Stomach (tissue), 9 donors: ENCODE measurements around the gene USP32. TPM values are rescaled to one million over a fixed set of nuclear protein-coding genes. Genes with fewer than 3 reads are reported as not detected.
A peak's percentile ranks its signal among the peaks of the same experiment; 100 is the strongest.

Experiments used
- DNase-seq, 2 donors: peaks; one replicate each; pipeline versions ENCODE4 v3.0.0 to v3.0.0-alpha.2; 2013 to 2019
- H3K27ac ChIP-seq, 5 donors: fragments of 200-600 bp in 4 of 5; sonication (generic) in 4 of 5; one replicate each; pipeline ENCODE4 v1.5.1; 2013 to 2019; ENCODE audit warnings: mild to moderate bottlenecking in 1 of 5, moderate library complexity in 1 of 5
- H3K27me3 ChIP-seq, 3 donors: fragments of 200-600 bp; sonication (generic); one replicate each; pipeline ENCODE4 v1.5.1; 2017 to 2019; ENCODE audit warnings: mixed run types in 1 of 3
- H3K36me3 ChIP-seq, 4 donors: fragments of 200-600 bp; sonication (generic); 1 replicate in 3 of 4; 2 replicates in 1 of 4; pipeline ENCODE4 v1.5.1; 2016 to 2019
- H3K4me1 ChIP-seq, 4 donors: fragments of 200-600 bp; sonication (generic); one replicate each; pipeline ENCODE4 v1.5.1; 2016 to 2019
- H3K4me3 ChIP-seq, 4 donors: fragments of 200-600 bp; sonication (generic) in 3 of 4; one replicate each; pipeline ENCODE4 v1.5.1; 2016 to 2019; ENCODE audit warnings: mild to moderate bottlenecking in 1 of 4
- H3K9me3 ChIP-seq, 4 donors: fragments of 200-600 bp; sonication (generic); one replicate each; pipeline ENCODE4 v1.5.1; 2016 to 2019
- EP300 ChIP-seq: sonication (generic); formaldehyde crosslinking; IDR thresholded peaks from one replicate; pipeline ENCODE4 v1.6.1; 2017; ENCODE audit warnings: antibody characterized with exemption
- POLR2A ChIP-seq, 4 donors: fragments of 450-650 bp; IDR thresholded peaks; one replicate each; pipeline ENCODE4 v1.6.1; 2016; ENCODE audit warnings: antibody characterized with exemption in 4 of 4, control low read depth in 2 of 4, mild to moderate bottlenecking in 1 of 4, moderate library complexity in 1 of 4
- POLR2AphosphoS5 ChIP-seq, 3 donors: sonication (generic); formaldehyde crosslinking; IDR thresholded peaks; one replicate each; pipeline ENCODE4 v1.6.1; 2016; ENCODE audit warnings: antibody characterized with exemption in 3 of 3
- WGBS, 5 donors: extraction: QIAGEN DNeasy Blood & Tissue Kit in 3 of 5; methylation state at CpG; one replicate each; pipeline versions ENCODE4 v1.1.5 to v1.1.7; 2013 to 2018; 5-methylcytosine and 5-hydroxymethylcytosine counted together
- intact Hi-C: fragments of 100-400 bp; cut with DNase I; formaldehyde crosslinking; loops from one replicate; pipeline ENCODE4 v1.15.1; 2023; ENCODE audit warnings: low total_unique reads
- polyA plus RNA-seq, 3 donors: library from polyadenylated mRNA; stranded (reverse); fragments of 200-250 nt; gene quantifications; one replicate each; pipeline ENCODE4 v1.2.3, GENCODE V29; 2013
- total RNA-seq, 5 donors: library from RNA; depleted of rRNA; stranded (reverse); fragments of >200 nt; gene quantifications; one replicate each; pipeline versions ENCODE4 v1.1.0 to v1.2.3, GENCODE V29; 2014 to 2016
- TF ChIP-seq, protein P1 (sequence below), 7 experiments: fragments of 450-650 bp in 4 of 7; fragments of 200-600 bp in 3 of 7; sonication (generic) in 3 of 7; IDR thresholded peaks; one replicate each; pipeline ENCODE4 v1.5.1; 2016 to 2019; ENCODE audit warnings: antibody characterized with exemption in 7 of 7, control low read depth in 2 of 7, mild to moderate bottlenecking in 1 of 7
- donor health status: healthy with polysubstance abuse.
- donor health status: Bipolar disorder and iron deficiency.
- donor health status: healthy.

USP32 gene
- total and polyA plus RNA-seq, 8 donors: 7.5 to 70.9 (median 16.0) TPM

GRCh38 chr17:60167065-60167741, 224.7 kb downstream of the USP32 start:
- no peaks in the 10 kb centered on the region for H3K9me3 ChIP-seq
- DNase-seq: peak; percentile 51 to 82
- no peaks in the 10 kb centered on the region for H3K27me3 ChIP-seq
- H3K4me1 ChIP-seq: peaks cover 32 to 86% (median 60%) of the 10 kb centered on the region in 4 donors
- no peaks in the 10 kb centered on the region for H3K36me3 ChIP-seq
- TF ChIP-seq, protein P1, sequence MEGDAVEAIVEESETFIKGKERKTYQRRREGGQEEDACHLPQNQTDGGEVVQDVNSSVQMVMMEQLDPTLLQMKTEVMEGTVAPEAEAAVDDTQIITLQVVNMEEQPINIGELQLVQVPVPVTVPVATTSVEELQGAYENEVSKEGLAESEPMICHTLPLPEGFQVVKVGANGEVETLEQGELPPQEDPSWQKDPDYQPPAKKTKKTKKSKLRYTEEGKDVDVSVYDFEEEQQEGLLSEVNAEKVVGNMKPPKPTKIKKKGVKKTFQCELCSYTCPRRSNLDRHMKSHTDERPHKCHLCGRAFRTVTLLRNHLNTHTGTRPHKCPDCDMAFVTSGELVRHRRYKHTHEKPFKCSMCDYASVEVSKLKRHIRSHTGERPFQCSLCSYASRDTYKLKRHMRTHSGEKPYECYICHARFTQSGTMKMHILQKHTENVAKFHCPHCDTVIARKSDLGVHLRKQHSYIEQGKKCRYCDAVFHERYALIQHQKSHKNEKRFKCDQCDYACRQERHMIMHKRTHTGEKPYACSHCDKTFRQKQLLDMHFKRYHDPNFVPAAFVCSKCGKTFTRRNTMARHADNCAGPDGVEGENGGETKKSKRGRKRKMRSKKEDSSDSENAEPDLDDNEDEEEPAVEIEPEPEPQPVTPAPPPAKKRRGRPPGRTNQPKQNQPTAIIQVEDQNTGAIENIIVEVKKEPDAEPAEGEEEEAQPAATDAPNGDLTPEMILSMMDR (IDR thresholded peaks at IDR 0.05): peak in 1 of 7 experiments; percentile 4
- TF ChIP-seq POLR2AphosphoS5 (IDR thresholded peaks at IDR 0.05) (peak in 2 of 3 donors; percentile 59 to 72), EP300 (no peak), POLR2A (IDR thresholded peaks at IDR 0.05) (no peak)
- H3K4me3 ChIP-seq: no peak overlapping the region
- H3K27ac ChIP-seq: peak overlapping the region; percentile 9 to 78 (median 52)
- intact Hi-C loops: no loop called here
- WGBS, 5 donors: 25 to 46% (median 35%) methylated on average over 11 of the region's 11 CpGs

DNA sequence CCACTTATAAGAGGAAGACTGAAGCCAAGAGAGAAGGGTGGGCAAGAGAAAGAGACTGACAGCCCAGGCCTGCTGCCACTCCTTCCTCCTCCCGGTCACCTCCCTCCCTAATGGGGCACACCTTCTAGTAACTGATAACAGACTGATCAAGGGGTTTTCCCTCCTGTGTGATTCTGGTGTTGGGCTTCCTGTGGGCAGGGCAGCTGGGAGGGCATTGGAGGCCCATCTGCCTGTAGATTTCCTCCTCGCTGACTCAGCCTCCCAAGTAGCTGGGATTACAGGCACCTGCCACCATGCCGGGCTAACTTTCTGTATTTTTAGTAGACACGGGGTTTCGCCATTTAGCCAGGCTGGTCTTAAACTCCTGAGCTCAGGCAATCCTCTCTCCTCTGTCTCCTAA, 226.0 kb downstream of the USP32 start:
- H3K27me3 ChIP-seq: peaks cover 0 to 11% (median 4%) of the 10 kb centered on the region in 3 donors
- peak; percentile 69 to 75 for DNase-seq
- WGBS, 5 donors: 42 to 61% (median 50%) methylated on average over 5 of the region's 5 CpGs
- H3K4me3 ChIP-seq: no peak overlapping the region
- intact Hi-C loops: no loop called here
- H3K27ac ChIP-seq: peak overlapping the region in 2 of 5 donors; percentile 65 to 78
- no peaks in the 10 kb centered on the region for H3K9me3 ChIP-seq
- peaks cover 40 to 86% (median 60%) of the 10 kb centered on the region in 4 donors for H3K4me1 ChIP-seq
- TF ChIP-seq, protein P1 (IDR thresholded peaks at IDR 0.05): no peak
- peak in 2 of 3 donors; percentile 77 to 80 for TF ChIP-seq POLR2AphosphoS5 (IDR thresholded peaks at IDR 0.05)
- no peaks in the 10 kb centered on the region for H3K36me3 ChIP-seq

DNA sequence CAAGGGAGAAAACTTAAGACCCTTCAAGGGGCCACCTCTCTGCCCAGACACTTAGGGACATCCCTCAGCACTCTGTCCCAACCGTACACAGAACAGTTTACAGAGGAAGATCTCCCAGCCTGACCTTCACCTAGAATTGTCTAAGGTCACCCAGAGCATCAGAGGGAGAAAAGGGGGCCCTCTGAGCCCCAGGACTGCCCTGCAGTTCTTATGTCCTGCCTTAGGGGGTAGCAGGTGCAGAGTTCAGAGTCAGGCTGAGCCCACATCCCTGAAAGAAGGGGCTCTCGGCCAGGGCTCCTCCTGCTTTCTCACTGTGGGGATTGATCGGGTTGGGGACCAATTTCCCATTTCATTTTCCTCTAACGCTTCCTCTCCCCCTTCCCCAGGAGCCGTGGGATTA, 226.7 kb downstream of the USP32 start:
- no peak for TF ChIP-seq EP300
- no peak for TF ChIP-seq POLR2AphosphoS5 (IDR thresholded peaks at IDR 0.05)
- TF ChIP-seq, protein P1 (IDR thresholded peaks at IDR 0.05): no peak
- DNase-seq: no peak
- H3K9me3 ChIP-seq: no peaks in the 10 kb centered on the region
- H3K36me3 ChIP-seq: no peaks in the 10 kb centered on the region
- H3K4me1 ChIP-seq: peaks cover 38 to 79% (median 52%) of the 10 kb centered on the region in 4 donors
- WGBS, 5 donors: 59 to 72% (median 60%) methylated on average over 5 of the region's 5 CpGs
- intact Hi-C loops: no loop called here
- H3K27ac ChIP-seq: no peak overlapping the region
- H3K4me3 ChIP-seq: no peak overlapping the region
- H3K27me3 ChIP-seq: peaks cover 0 to 17% (median 4%) of the 10 kb centered on the region in 3 donors

DNA sequence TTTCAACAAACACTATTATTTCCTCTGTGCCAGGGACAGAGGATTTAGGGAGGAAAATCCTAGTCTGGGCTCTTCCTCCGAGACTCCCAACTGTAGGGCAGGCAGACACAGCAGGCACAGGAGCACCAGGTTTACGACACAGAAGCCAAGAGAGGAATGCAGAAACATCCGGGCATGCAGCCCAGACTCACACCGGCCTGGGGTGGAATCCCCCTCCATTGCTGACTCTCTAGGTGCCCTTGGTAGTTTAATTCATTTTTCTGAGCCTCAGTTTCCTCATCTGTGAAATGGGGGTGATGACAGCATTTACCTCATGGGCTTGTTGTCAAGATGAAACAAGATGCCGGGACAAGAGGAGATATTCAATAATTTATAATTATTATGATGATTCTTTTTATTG, 227.2 kb downstream of the USP32 start:
- peaks cover 32 to 74% (median 47%) of the 10 kb centered on the region in 4 donors for H3K4me1 ChIP-seq
- H3K27me3 ChIP-seq: peaks cover 0 to 22% (median 4%) of the 10 kb centered on the region in 3 donors
- H3K36me3 ChIP-seq: no peaks in the 10 kb centered on the region
- H3K4me3 ChIP-seq: no peak overlapping the region
- TF ChIP-seq, protein P1 (IDR thresholded peaks at IDR 0.05): no peak
- TF ChIP-seq POLR2A (IDR thresholded peaks at IDR 0.05) (no peak), EP300 (no peak), POLR2AphosphoS5 (IDR thresholded peaks at IDR 0.05) (no peak)
- H3K27ac ChIP-seq: no peak overlapping the region
- H3K9me3 ChIP-seq: no peaks in the 10 kb centered on the region
- intact Hi-C loops: no loop called here
- no peak for DNase-seq
- WGBS, 5 donors: 39 to 52% (median 50%) methylated on average over 5 of the region's 5 CpGs
